Right ventricle myocardium inferior (tissue), 1 donor: ENCODE data around the gene LRRC53. TPM values are rescaled to one million over a fixed set of nuclear protein-coding genes. Genes with fewer than 3 reads are reported as not detected.

Experiments used
- ATAC-seq: fragments of 200-7000 bp; cut with Tn5 transposase; one replicate; pipeline ENCODE4 v1.9.1; 2020; ENCODE audit warnings: mild to moderate bottlenecking, moderate library complexity
- DNase-seq: peaks from one replicate; pipeline ENCODE4 v3.0.0; 2021; ENCODE audit errors: missing footprints
- intact Hi-C: fragments of 100-400 bp; cut with DNase I; formaldehyde crosslinking; loops from one replicate; pipeline ENCODE4 v1.11.0; 2022
- total RNA-seq: library from RNA; stranded (reverse); fragmentation: NEBNext Ultra II Directional; extraction: Animal tissue kit (Norgen Biotek cat#: 25700); gene quantifications from one replicate; pipeline ENCODE4 v1.2.1, GENCODE V29; 2021
- donor health status: DM: no; HTN: yes; CAD: no; lungs with severe emphysema.

Gene LRRC53
- total RNA-seq, 1 donor from 2014 or later = not detected

- ATAC-seq = no peak
- no peak for DNase-seq
- intact Hi-C loops = no loop called here
Observed at GRCh38 chr1:74502858-74503257, 9.6 kb downstream of the LRRC53 start.

GRCh38 chr1:74502432-74502831, 10.0 kb downstream of the LRRC53 start:
- ATAC-seq (peak; percentile 43), DNase-seq (no peak)
- intact Hi-C loops = no loop called here

- ATAC-seq (no peak), DNase-seq (no peak)
- intact Hi-C loops = no loop called here
Observed at GRCh38 chr1:74498901-74499300, 13.5 kb downstream of the LRRC53 start.

- intact Hi-C loops = no loop called here
- no peak for DNase-seq
- no peak for ATAC-seq
Observed at GRCh38 chr1:74496669-74497068, 15.7 kb downstream of the LRRC53 start.

- ATAC-seq (no peak), DNase-seq (no peak)
- intact Hi-C loops = no loop called here
Observed at GRCh38 chr1:74486036-74486435, 26.4 kb downstream of the LRRC53 start.

- ATAC-seq (no peak), DNase-seq (no peak)
- intact Hi-C loops = no loop called here
Observed at GRCh38 chr1:74485622-74486021, 26.8 kb downstream of the LRRC53 start.

- ATAC-seq (no peak), DNase-seq (no peak)
- intact Hi-C loops = no loop called here
Observed at GRCh38 chr1:74481607-74482006, 30.8 kb downstream of the LRRC53 start.

GRCh38 chr1:74480068-74480467, 32.3 kb downstream of the LRRC53 start:
- intact Hi-C loops = no loop called here
- no peak for DNase-seq
- peak; percentile 37 for ATAC-seq

GRCh38 chr1:74478979-74479378, 33.4 kb downstream of the LRRC53 start:
- DNase-seq = no peak
- no peak for ATAC-seq
- intact Hi-C loops = loop anchor here (10.0 kb wide), 2 partner anchors 214 to 244 kb away; partner anchors contain the start of gene TNNI3K

GRCh38 chr1:74474585-74474984, 37.8 kb downstream of the LRRC53 start:
- ATAC-seq (no peak), DNase-seq (no peak)
- intact Hi-C loops = loop anchor here (5.0 to 10.0 kb wide), 3 partner anchors 210 to 277 kb away; partner anchors contain the start of genes FPGT, LRRIQ3 and TNNI3K

- DNase-seq (no peak), ATAC-seq (no peak)
- intact Hi-C loops = loop anchor here (5.0 to 10.0 kb wide), 3 partner anchors 207 to 274 kb away; partner anchors contain the start of genes FPGT, LRRIQ3 and TNNI3K
Observed at GRCh38 chr1:74471470-74471869, 40.9 kb downstream of the LRRC53 start.

GRCh38 chr1:74470936-74471335, 41.5 kb downstream of the LRRC53 start:
- intact Hi-C loops = loop anchor here (5.0 to 10.0 kb wide), 3 partner anchors 206 to 274 kb away; partner anchors contain the start of genes FPGT, LRRIQ3 and TNNI3K
- DNase-seq (no peak), ATAC-seq (peak; percentile 20)

- intact Hi-C loops = loop anchor here (5.0 to 10.0 kb wide), 3 partner anchors 205 to 273 kb away; partner anchors contain the start of genes FPGT, LRRIQ3 and TNNI3K
- peak; percentile 71 for ATAC-seq
- DNase-seq = no peak
Observed at GRCh38 chr1:74470251-74470650, 42.2 kb downstream of the LRRC53 start.

- intact Hi-C loops = loop anchor here (5.0 kb wide), 3 partner anchors 37 to 107 kb away; no protein-coding TSS in a partner anchor
- ATAC-seq = peak; percentile 41
Observed at GRCh38 chr1:74468982-74469603, 43.3 kb downstream of the LRRC53 start.

GRCh38 chr1:74467786-74468377, 44.5 kb downstream of the LRRC53 start:
- intact Hi-C loops = loop anchor here (5.0 kb wide), 3 partner anchors 36 to 106 kb away; no protein-coding TSS in a partner anchor
- no peak for ATAC-seq
- DNase-seq = no peak

More at GRCh38 chr1:74468982-74469603, 43.3 kb downstream of the LRRC53 start:
- no peak for DNase-seq

GRCh38 chr1:74465193-74465681, 47.2 kb downstream of the LRRC53 start:
- intact Hi-C loops = loop anchor here (5.0 kb wide), 3 partner anchors 33 to 103 kb away; no protein-coding TSS in a partner anchor
- no peak for ATAC-seq
- no peak for DNase-seq

- DNase-seq (no peak), ATAC-seq (peak; percentile 51)
- intact Hi-C loops = no loop called here
Observed at GRCh38 chr1:74464037-74464436, 48.4 kb downstream of the LRRC53 start.

- intact Hi-C loops = no loop called here
- no peak for DNase-seq
- ATAC-seq = peak; percentile 51
Observed at GRCh38 chr1:74463333-74463988, 49.0 kb downstream of the LRRC53 start.

GRCh38 chr1:74457253-74457652, 55.2 kb downstream of the LRRC53 start:
- DNase-seq (no peak), ATAC-seq (no peak)
- intact Hi-C loops = no loop called here
